GM04503 (cell line): Measurements from ENCODE around the gene CLEC2A.
A peak's percentile ranks its signal among the peaks of the same experiment; 100 is the strongest.
"Not testable (repeated sequence)": the region's sequence is repeated elsewhere in the genome, so short reads cannot be mapped to it uniquely, and the experiment has no call there.

Source experiments
- DNase-seq: peaks from one replicate; pipeline ENCODE4 v3.0.0-alpha.2; 2012; ENCODE audit warnings: low read depth

CLEC2A gene

DNA sequence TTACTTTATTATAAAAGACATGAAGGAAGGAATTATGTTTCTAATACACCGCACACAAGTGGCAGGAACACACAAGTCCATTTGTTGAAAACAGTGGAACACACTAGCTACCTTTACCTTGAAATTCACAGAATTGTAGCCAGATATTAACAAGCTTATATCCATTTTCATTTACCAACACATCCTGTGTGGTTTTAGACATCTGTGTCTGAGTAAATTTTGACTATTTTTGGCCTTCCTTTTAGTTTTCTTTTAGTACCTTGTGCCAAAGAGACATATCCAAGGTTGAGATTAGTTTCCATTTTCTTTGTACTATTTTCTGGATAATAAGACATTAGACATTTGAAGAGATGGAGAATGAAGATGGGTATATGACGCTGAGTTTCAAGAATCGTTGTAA, 50.9 kb downstream of the CLEC2A start, which contains the start of gene KLRF2:
TSS of gene KLRF2 (plus strand) at position 244 of the 400 bp plus-strand sequence. CDS start at position 351, 107 bp downstream.
- DNase-seq: no peak

DNA sequence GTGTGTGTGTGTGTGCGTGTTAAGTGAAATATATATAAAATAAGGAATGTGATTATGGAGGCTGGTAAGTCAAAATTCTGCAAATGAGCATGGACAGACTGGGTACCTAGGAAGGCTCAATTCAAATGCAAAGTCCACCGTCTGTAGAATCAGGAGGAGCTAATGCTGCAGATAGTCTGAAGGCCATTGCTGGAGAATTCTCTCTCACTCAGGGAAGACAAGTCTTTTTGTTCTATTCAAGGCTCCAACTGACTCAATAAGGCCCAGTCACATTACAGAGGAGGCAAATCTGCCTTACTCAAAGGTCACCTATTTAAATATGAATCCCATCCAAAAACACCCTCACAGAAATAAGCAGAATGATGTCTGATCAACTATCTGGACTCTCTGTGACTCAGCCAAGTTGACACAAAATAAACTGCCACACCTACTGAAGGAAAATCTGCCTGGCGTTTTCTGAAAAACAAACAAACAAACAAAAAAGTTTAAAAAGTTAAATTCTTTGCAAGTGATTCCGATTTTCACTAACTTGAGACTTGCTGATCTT, 51.6 kb downstream of the CLEC2A start:
- DNase-seq: no peak

DNA sequence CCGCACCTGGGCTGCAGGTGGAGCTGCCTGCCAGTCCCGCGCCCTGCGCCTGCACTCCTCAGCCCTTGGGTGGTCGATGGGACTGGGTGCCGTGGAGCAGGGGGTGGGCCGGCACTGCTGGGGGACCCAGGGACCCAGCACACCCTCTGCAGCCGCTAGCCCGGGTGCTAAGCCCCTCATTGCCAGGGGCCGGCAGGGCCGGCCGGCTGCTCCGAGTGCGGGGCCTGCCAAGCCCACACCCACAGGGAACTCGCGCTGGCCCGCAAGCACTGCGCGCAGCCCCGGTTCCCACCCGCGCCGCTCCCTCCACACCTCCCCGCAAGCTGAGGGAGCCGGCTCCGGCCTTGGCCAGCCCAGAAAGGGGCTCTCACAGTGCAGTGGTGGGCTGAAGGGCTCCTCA, 56.0 kb downstream of the CLEC2A start:
- DNase-seq: not testable (repeated sequence)

- no peak for DNase-seq
These were observed 59.4 kb downstream of the CLEC2A start for GRCh38 chr12:9872742-9873141.

DNA sequence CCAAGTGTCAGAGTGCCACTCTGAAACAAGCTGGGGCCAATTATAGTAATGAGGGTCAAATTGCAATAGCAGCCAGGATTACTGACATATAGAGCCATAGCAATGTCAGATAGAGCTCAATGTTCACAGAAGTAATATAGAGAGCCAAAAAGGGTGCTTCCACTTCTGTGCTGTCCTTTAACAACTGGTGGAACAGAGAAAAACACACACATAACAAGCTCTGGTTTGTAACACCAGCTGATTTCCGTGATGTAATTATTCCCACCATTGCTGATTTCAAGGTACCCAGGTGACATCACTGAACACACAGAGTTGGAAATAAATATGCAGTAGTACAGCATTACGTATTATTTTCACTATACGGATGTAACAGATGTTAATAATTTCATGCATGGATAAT, 60.0 kb downstream of the CLEC2A start:
- no peak for DNase-seq

DNA sequence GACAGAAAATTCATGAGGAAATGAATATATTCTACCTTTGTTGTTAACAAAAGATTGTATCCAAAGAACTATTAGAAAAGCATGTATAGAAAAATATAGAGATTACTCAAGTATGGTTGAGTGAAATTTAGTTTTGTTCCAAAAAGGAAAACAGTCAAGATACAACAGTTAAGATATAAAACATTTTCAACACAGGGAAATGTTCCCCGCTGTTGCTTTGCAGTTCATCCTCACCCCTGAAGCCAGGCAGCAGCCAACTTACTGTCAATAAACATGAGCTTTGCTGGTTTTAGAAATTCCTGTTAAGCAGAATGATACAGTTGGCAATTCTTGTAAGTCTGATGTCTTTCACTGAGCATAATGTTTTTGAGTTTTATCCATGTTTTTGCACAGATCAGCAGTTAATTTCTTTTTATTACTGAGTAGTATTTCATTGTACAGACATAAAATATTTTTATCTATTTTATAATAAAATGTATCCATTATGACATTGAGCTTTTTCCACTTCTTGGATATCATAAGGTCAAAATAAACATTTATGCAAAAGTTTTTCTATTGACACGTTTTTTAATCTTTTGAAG, 61.8 kb downstream of the CLEC2A start:
- no peak for DNase-seq

DNA sequence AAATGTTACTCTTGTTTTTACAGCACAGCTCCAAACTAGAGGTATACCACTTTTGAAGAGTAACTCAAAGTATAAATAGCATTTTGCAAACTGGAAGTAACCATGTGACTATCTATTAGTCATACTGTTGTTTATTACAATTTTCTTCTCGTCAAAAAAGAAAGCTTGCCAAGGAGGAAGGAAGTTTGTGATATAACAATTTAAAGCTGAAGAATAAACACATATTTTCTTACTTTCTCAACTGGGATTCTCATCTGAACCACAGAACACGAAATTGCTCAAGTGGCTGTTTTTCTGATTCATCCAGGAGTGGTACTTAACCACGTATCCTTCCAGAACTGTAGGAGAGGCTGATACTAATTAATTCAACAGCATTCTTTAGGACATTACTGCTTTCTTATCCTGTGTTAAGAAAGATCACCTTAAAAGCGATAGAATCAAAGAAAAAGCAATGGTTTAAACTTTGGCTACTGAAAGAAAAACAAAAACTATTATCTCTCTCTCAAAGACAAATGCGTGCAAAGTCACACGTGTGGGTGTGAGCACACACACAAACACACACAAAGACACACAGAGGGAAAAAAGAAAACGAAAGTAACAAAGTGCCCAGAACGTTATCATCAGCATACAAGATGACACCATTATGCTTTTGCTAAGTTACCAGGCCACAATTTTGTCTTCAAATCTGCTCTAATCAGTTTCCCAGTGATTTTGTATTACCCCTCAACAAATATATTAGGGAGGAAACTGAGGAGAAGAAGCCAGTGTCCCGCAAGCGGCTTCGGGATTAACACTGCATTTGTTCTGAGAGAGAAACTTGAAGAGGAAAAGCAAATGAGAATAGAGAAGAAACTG, 62.6 kb downstream of the CLEC2A start, which contains the start of gene CLEC2B:
TSS of gene CLEC2B (minus strand) at position 48 of the 855 bp plus-strand sequence.
- peak; percentile 98 for DNase-seq

- DNase-seq: no peak
These were observed 63.2 kb downstream of the CLEC2A start for GRCh38 chr12:9868951-9869306.

- DNase-seq: no peak
These were observed 63.8 kb downstream of the CLEC2A start for GRCh38 chr12:9868311-9868801.

DNA sequence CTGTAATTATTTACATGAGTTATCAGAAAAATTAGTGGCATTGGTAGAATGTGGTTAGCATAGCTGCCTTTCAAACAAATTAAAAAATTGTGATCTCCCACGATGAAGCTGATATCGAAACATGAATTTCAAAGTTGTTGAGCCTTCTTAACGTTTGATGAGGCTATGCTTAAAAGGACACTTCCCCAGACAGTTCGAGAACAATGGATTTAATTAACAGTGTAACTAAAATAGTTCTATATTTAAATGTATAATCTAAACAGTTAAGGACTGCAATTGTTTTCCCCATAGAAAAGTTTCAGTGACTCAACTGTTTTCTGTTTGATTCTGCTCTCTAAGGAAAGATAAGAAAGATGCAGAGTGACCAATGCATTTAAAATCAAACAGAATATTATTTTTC, 64.6 kb downstream of the CLEC2A start:
- no peak for DNase-seq

- DNase-seq: no peak
These were observed 65.3 kb downstream of the CLEC2A start for GRCh38 chr12:9866860-9867269.

GRCh38 chr12:9864913-9865675, 67.1 kb downstream of the CLEC2A start:
- DNase-seq: no peak
